SK-N-SH (cell line): ENCODE measurements around the gene AP5B1. TPM values are rescaled to one million over a fixed set of nuclear protein-coding genes. Genes with fewer than 3 reads are reported as not detected.

ENCODE experiments used
- CTCF ChIA-PET: fragments of 300-600, 350-600 bp; formaldehyde crosslinking; extraction: SDS; loops from one replicate; lab custom pipeline; 2021; lab: Yijun Ruan, JAX
- POLR2A ChIA-PET: fragments of 350-600 bp; sonication (Branson Sonifier 250); formaldehyde crosslinking; extraction: SDS; loops from one replicate; lab custom pipeline; 2020; ENCODE audit warnings: antibody characterized with exemption, inconsistent platforms; lab: Yijun Ruan, JAX
- DNase-seq: peaks from one replicate; pipeline ENCODE4 v3.0.0; 2012
- H2AFZ ChIP-seq: fragments of 200-600 bp; sonication (generic); 2 replicates; pipeline ENCODE4 v1.8.1; 2016; ENCODE audit warnings: antibody characterized with exemption, mild to moderate bottlenecking, low read depth
- H3F3A ChIP-seq: fragments of 200-600 bp; sonication (generic); replicated peaks from 2 replicates; pipeline ENCODE3; 2016; ENCODE audit warnings: antibody characterized with exemption, mild to moderate bottlenecking; ENCODE audit not compliant: insufficient read depth
- H3K27ac ChIP-seq, 2 experiments: fragments of 200-500 bp in 1 of 2; fragments of 200-600 bp in 1 of 2; sonication (Bioruptor generic) in 1 of 2; sonication (generic), shearing (Covaris generic) in 1 of 2; 2 replicates each; pipeline versions ENCODE4 v1.5.1 to v1.6.1; 2014 to 2016; ENCODE audit warnings: low read depth in 2 of 2, inconsistent platforms in 1 of 2, low read length in 1 of 2, mild to moderate bottlenecking in 1 of 2, mixed read lengths in 1 of 2
- H3K27me3 ChIP-seq: fragments of 200-600 bp; sonication (generic), shearing (Covaris generic); 2 replicates; pipeline ENCODE4 v1.6.1; 2016; ENCODE audit warnings: mixed run types; ENCODE audit not compliant: insufficient read depth
- H3K36me3 ChIP-seq, 2 experiments: fragments of 200-500 bp in 1 of 2; fragments of 200-600 bp in 1 of 2; sonication (Bioruptor generic) in 1 of 2; sonication (generic) in 1 of 2; replicated peaks in 1 of 2; 2 replicates each; pipeline versions ENCODE3 to v1.5.1; 2014 to 2016; ENCODE audit warnings: low read length in 1 of 2, mild to moderate bottlenecking in 1 of 2; ENCODE audit not compliant: insufficient read depth in 2 of 2, control insufficient read depth in 1 of 2
- H3K4me1 ChIP-seq, 2 experiments: fragments of 200-500 bp in 1 of 2; fragments of 200-600 bp in 1 of 2; sonication (Bioruptor generic) in 1 of 2; sonication (generic), shearing (Covaris generic) in 1 of 2; 2 replicates each; pipeline versions ENCODE4 v1.5.1 to v1.6.1; 2014 to 2016; ENCODE audit warnings: low read depth in 1 of 2, low read length in 1 of 2, mixed run types in 1 of 2; ENCODE audit not compliant: insufficient read depth in 2 of 2, control insufficient read depth in 1 of 2
- H3K4me2 ChIP-seq: fragments of 200-600 bp; sonication (generic), shearing (Covaris generic); 2 replicates; pipeline ENCODE4 v1.6.1; 2017; ENCODE audit warnings: mixed run types
- H3K4me3 ChIP-seq, 2 experiments: fragments of 200-500 bp in 1 of 2; fragments of 200-600 bp in 1 of 2; sonication (Bioruptor generic) in 1 of 2; sonication (generic), shearing (Covaris generic) in 1 of 2; 2 replicates each; pipeline versions ENCODE4 v1.5.1 to v1.8.1; 2014 to 2016; ENCODE audit warnings: low read depth in 2 of 2, inconsistent platforms in 1 of 2, low read length in 1 of 2, mild to moderate bottlenecking in 1 of 2, mixed read lengths in 1 of 2, moderate library complexity in 1 of 2
- H3K79me2 ChIP-seq: fragments of 200-600 bp; sonication (generic); 2 replicates; pipeline ENCODE4 v1.8.1; 2017; ENCODE audit warnings: mild to moderate bottlenecking; ENCODE audit not compliant: insufficient read depth
- H3K9ac ChIP-seq: fragments of 200-600 bp; sonication (generic); 2 replicates; pipeline ENCODE4 v1.6.1; 2017; ENCODE audit warnings: mixed run types
- H3K9me2 ChIP-seq: fragments of 200-600 bp; sonication (generic); 2 replicates; pipeline ENCODE4 v1.6.1; 2017; ENCODE audit warnings: mixed run types
- H3K9me3 ChIP-seq: fragments of 200-600 bp; sonication (generic); 2 replicates; pipeline ENCODE4 v1.6.1; 2017; ENCODE audit warnings: mixed run types, mild to moderate bottlenecking, moderate library complexity
- H4K20me1 ChIP-seq: fragments of 200-600 bp; sonication (generic); 2 replicates; pipeline ENCODE4 v1.6.1; 2017; ENCODE audit warnings: mild to moderate bottlenecking, mixed run types; ENCODE audit not compliant: insufficient read depth
- CHD2 ChIP-seq: fragments of 150-350 bp; IDR thresholded peaks from 2 replicates; pipeline ENCODE4 v1.6.1; 2018; ENCODE audit warnings: low read length; ENCODE audit not compliant: partially characterized antibody
- ELF1 ChIP-seq: IDR thresholded peaks from 2 replicates; pipeline ENCODE4 v1.4.0; 2012
- EZH2phosphoT487 ChIP-seq: fragments of 200-600 bp; sonication (generic); IDR thresholded peaks from 2 replicates; pipeline ENCODE4 v1.6.1; 2017; ENCODE audit warnings: low read depth, mixed run types, mild to moderate bottlenecking, antibody characterized with exemption, moderate library complexity, borderline replicate concordance
- FOSL2 ChIP-seq: IDR thresholded peaks from 2 replicates; pipeline ENCODE4 v1.4.0; 2012; ENCODE audit warnings: low read depth, mild to moderate bottlenecking, moderate library complexity, borderline replicate concordance
- FOXJ3 ChIP-seq: sonication (generic); formaldehyde crosslinking; IDR thresholded peaks from 2 replicates; pipeline ENCODE4 v1.5.1; 2020; ENCODE audit warnings: mild to moderate bottlenecking, missing genetic modification reagents
- FOXM1 ChIP-seq: IDR thresholded peaks from 2 replicates; pipeline ENCODE4 v1.4.0; 2012; ENCODE audit warnings: low read depth, mild to moderate bottlenecking
- GABPA ChIP-seq: IDR thresholded peaks from 2 replicates; pipeline ENCODE4 v1.4.0; 2012; ENCODE audit warnings: low read depth, mild to moderate bottlenecking
- IRF3 ChIP-seq: fragments of 150-350 bp; IDR thresholded peaks from 2 replicates; pipeline ENCODE4 v1.6.1; 2016; ENCODE audit warnings: mild to moderate bottlenecking, low read depth, low read length
- MAX ChIP-seq: IDR thresholded peaks from 2 replicates; pipeline ENCODE4 v1.4.0; 2012; ENCODE audit warnings: low read depth
- MXI1 ChIP-seq: IDR thresholded peaks from 2 replicates; pipeline ENCODE4 v1.6.1; 2012; ENCODE audit warnings: mild to moderate bottlenecking, low read depth, low read length, improper control_type of control experiment
- NFIC ChIP-seq: IDR thresholded peaks from 2 replicates; pipeline ENCODE4 v1.4.0; 2012; ENCODE audit warnings: borderline replicate concordance
- PBX3 ChIP-seq: IDR thresholded peaks from 2 replicates; pipeline ENCODE4; 2012
- POLR2AphosphoS5 ChIP-seq: IDR thresholded peaks from 2 replicates; pipeline ENCODE4 v1.6.1; 2012; ENCODE audit warnings: low read depth, low read length
- RCOR1 ChIP-seq: fragments of 150-350 bp; IDR thresholded peaks from 2 replicates; pipeline ENCODE4 v1.6.1; 2017; ENCODE audit warnings: antibody characterized with exemption, low read length
- RXRA ChIP-seq: IDR thresholded peaks from 2 replicates; pipeline ENCODE4 v1.4.0; 2012; ENCODE audit warnings: low read depth, mild to moderate bottlenecking, borderline replicate concordance
- TAF1 ChIP-seq: IDR thresholded peaks from 2 replicates; pipeline ENCODE4 v1.6.1; 2012; ENCODE audit warnings: low read depth, mild to moderate bottlenecking, low read length, moderate library complexity, borderline replicate concordance
- TEAD4 ChIP-seq: IDR thresholded peaks from 2 replicates; pipeline ENCODE4 v1.4.0; 2012; ENCODE audit warnings: mild to moderate bottlenecking, borderline replicate concordance; ENCODE audit not compliant: insufficient read depth
- USF1 ChIP-seq: IDR thresholded peaks from 2 replicates; pipeline ENCODE4 v1.4.0; 2012; ENCODE audit warnings: low read depth, borderline replicate concordance
- USF2 ChIP-seq: fragments of 150-350 bp; IDR thresholded peaks from 2 replicates; pipeline ENCODE4 v1.6.1; 2017; ENCODE audit warnings: antibody characterized with exemption, low read length, low read depth, borderline replicate concordance
- ZBTB33 ChIP-seq: IDR thresholded peaks from 2 replicates; pipeline ENCODE4 v1.4.0; 2012; ENCODE audit warnings: low read depth, borderline replicate concordance
- WGBS: methylation state at CpG from one replicate; pipeline ENCODE4 v1.1.6; 2017; ENCODE audit warnings: low lambda C conversion rate; 5-methylcytosine and 5-hydroxymethylcytosine counted together
- polyA plus RNA-seq, 3 experiments: library from polyadenylated mRNA; depleted of rRNA; stranded (reverse); fragments of >200 nt; gene quantifications; 2 replicates each; pipeline ENCODE4 v1.2.3, GENCODE V29; 2012

AP5B1 gene
- polyA plus RNA-seq, 1 of the 3 experiments (the other 2 are of a cell fraction): 3.8 TPM

GRCh38 chr11:65777241-65777640, 3.5 kb downstream of the AP5B1 start:
- 99% methylated on average over 8 of the region's 8 CpGs for whole genome bisulfite sequencing
- POLR2A ChIA-PET: no interaction called here
- no peak for DNase-seq
- Histone ChIP-seq H3K79me2 (peaks cover 15% of the 10 kb centered on the region; the same call in 1 of the 2 replicates), H3K27me3 (no peaks in the 10 kb centered on the region), H3K9me3 (no peaks in the 10 kb centered on the region), H3K4me2 (no peak overlapping the region), H3K4me3 (no peak overlapping the region), H3K27ac (no peak overlapping the region), H4K20me1 (peaks cover 6% of the 10 kb centered on the region; the same call in 1 of the 2 replicates), H2AFZ (no peak overlapping the region), H3K36me3 (peaks cover 0 to 12% of the 10 kb centered on the region in 2 experiments), H3K4me1 (peaks cover 0 to 11% of the 10 kb centered on the region in 2 experiments; a peak in 1 of 4 replicates), H3F3A (no peaks in the 10 kb centered on the region), H3K9ac (no peak overlapping the region), H3K9me2 (no peaks in the 10 kb centered on the region)
- no peak for TF ChIP-seq TEAD4
- TF ChIP-seq TAF1: no peak
- TF ChIP-seq MAX: no peak
- TF ChIP-seq FOSL2: no peak
- no peak for TF ChIP-seq ELF1
- TF ChIP-seq POLR2AphosphoS5: no peak
- no peak for TF ChIP-seq ZBTB33
- CTCF ChIA-PET: interaction anchor here (0.8 to 8.6 kb wide), 5 partner anchors 19 to 107 kb away, joined by 3 to 152 read pairs (median 4); no protein-coding TSS in a partner anchor

- POLR2A ChIA-PET: no interaction called here
- Histone ChIP-seq H3F3A (no peaks in the 10 kb centered on the region), H3K27me3 (no peaks in the 10 kb centered on the region), H3K4me2 (no peak overlapping the region), H4K20me1 (peaks cover 6% of the 10 kb centered on the region; the same call in 1 of the 2 replicates), H3K79me2 (peaks cover 15% of the 10 kb centered on the region; the same call in 1 of the 2 replicates), H3K27ac (no peak overlapping the region), H3K4me3 (no peak overlapping the region), H3K9me3 (no peaks in the 10 kb centered on the region), H3K4me1 (peaks cover 0 to 11% of the 10 kb centered on the region in 2 experiments; a peak in 1 of 4 replicates), H3K36me3 (peaks cover 0 to 12% of the 10 kb centered on the region in 2 experiments), H3K9ac (no peak overlapping the region), H3K9me2 (no peaks in the 10 kb centered on the region), H2AFZ (no peak overlapping the region)
- 93% methylated on average over 5 of the region's 8 CpGs for WGBS
- no peak for DNase-seq
- CTCF ChIA-PET: interaction anchor here (0.7 to 4.5 kb wide), 9 partner anchors 14 to 108 kb away, joined by 3 to 20 read pairs (median 3); partner anchors contain the start of gene MUS81
- TF ChIP-seq FOSL2 (no peak), EZH2phosphoT487 (no peak), RCOR1 (no peak), MXI1 (no peak), NFIC (no peak), CHD2 (no peak), USF1 (no peak), USF2 (no peak), PBX3 (no peak), FOXM1 (no peak), RXRA (no peak), IRF3 (no peak), GABPA (no peak), FOXJ3 (no peak), TEAD4 (no peak)
These were observed 4.0 kb downstream of the AP5B1 start for GRCh38 chr11:65776710-65777141.
